Activated CD8-positive, alpha-beta T cell treated with anti-CD3 and anti-CD28 coated beads for 36 hours (primary cell): Measurements from ENCODE around the gene NR1I3. TPM values are rescaled to one million over a fixed set of nuclear protein-coding genes. Genes with fewer than 3 reads are reported as not detected.

ENCODE experiments used
- ATAC-seq: fragments of 200-7000 bp; cut with Tn5 transposase; one replicate; pipeline ENCODE4 v1.10.0; 2021; ENCODE audit warnings: mild to moderate bottlenecking, moderate library complexity
- CTCF ChIA-PET: fragments of 350-600 bp; sonication (Branson Sonifier 250); formaldehyde crosslinking; loops from one replicate; lab custom pipeline; 2021; ENCODE audit warnings: antibody characterized with exemption; lab: Charles Lee
- POLR2A ChIA-PET: fragments of 350-600 bp; sonication (Branson Sonifier 250); formaldehyde crosslinking; loops from one replicate; lab custom pipeline; 2021; ENCODE audit warnings: antibody characterized with exemption; lab: Charles Lee
- DNase-seq: peaks from one replicate; pipeline ENCODE4 v3.0.0-alpha.2; 2020
- H3K27ac Mint-ChIP-seq: one replicate; pipeline ENCODE4 v1.8.0; 2021; ENCODE audit warnings: mild to moderate bottlenecking, mixed read lengths
- H3K27me3 Mint-ChIP-seq: one replicate; pipeline ENCODE4 v1.8.0; 2021; ENCODE audit warnings: mixed read lengths
- H3K36me3 Mint-ChIP-seq: one replicate; pipeline ENCODE4 v1.8.0; 2021; ENCODE audit warnings: low read depth, mixed read lengths
- H3K4me1 Mint-ChIP-seq: one replicate; pipeline ENCODE4 v1.8.0; 2021; ENCODE audit warnings: low read depth, mixed read lengths
- H3K4me3 Mint-ChIP-seq: one replicate; pipeline ENCODE4 v1.8.0; 2021; ENCODE audit warnings: mild to moderate bottlenecking, moderate library complexity, mixed read lengths
- H3K9me3 Mint-ChIP-seq: one replicate; pipeline ENCODE4 v1.8.0; 2021; ENCODE audit warnings: mixed read lengths
- intact Hi-C: fragments of 100-400 bp; cut with micrococcal nuclease; formaldehyde crosslinking; loops from one replicate; pipeline ENCODE4 v1.10.0; 2022
- total RNA-seq, 2 experiments: library from RNA; stranded (reverse); gene quantifications; one replicate each; pipeline ENCODE4 v1.2.3, GENCODE V29; 2021
- TF ChIP-seq, protein P1 (sequence below): fragments of 200-600 bp; IDR thresholded peaks from one replicate; pipeline ENCODE4 v1.8.0; 2022; ENCODE audit warnings: antibody characterized with exemption, mild to moderate bottlenecking

NR1I3 gene
- total RNA-seq, 2 experiments from 2014 or later: not detected

GRCh38 chr1:161223805-161224694 is 14.0 kb downstream of the NR1I3 start:
- no peak for ATAC-seq
- peak overlapping the region; percentile 6 for H3K27ac Mint-ChIP-seq

DNA sequence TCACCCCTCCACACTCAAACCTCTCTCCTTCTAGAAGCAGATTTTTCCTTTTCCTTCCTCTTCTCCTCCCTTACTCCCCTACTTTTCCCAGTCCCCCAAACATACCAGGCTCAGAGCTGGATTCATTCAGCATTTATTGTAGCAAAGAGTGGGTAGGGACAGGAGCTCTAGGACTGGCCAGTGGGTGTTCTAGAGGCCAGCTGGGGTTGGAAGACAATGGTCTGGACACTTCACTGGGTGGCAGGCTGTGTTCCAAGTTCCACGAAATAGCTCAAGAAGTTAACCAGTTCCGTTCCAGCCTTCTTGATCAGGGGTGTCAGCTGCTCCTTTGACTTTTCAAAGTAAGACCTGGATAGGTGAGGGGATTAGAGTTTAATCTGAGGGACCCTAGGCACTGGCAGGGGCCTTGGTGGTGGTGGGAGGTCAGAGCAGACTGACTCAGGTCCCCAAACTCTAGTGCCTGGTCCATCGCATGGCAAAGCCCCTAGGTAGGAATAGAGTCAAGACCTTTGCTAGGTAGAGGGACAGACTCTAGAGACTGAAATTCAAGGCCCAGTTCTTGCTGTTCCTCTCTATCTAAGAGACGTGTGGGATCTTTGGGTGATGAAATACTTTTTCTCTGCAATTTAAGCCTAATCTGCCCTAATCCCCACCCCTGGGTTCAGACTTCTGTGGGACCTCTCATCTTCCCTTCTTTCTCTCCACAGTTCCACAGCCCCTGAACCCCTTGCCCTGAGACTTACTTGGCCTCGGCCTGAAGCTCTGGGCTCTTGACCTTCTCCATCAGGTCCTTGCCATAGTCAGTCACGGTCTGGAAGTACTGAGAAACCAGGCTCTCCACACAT is 15.6 kb downstream of the NR1I3 start:
- TF ChIP-seq, protein P1, sequence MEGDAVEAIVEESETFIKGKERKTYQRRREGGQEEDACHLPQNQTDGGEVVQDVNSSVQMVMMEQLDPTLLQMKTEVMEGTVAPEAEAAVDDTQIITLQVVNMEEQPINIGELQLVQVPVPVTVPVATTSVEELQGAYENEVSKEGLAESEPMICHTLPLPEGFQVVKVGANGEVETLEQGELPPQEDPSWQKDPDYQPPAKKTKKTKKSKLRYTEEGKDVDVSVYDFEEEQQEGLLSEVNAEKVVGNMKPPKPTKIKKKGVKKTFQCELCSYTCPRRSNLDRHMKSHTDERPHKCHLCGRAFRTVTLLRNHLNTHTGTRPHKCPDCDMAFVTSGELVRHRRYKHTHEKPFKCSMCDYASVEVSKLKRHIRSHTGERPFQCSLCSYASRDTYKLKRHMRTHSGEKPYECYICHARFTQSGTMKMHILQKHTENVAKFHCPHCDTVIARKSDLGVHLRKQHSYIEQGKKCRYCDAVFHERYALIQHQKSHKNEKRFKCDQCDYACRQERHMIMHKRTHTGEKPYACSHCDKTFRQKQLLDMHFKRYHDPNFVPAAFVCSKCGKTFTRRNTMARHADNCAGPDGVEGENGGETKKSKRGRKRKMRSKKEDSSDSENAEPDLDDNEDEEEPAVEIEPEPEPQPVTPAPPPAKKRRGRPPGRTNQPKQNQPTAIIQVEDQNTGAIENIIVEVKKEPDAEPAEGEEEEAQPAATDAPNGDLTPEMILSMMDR: no peak
- Mint-ChIP-seq H3K36me3 (peaks cover 1% of the 10 kb centered on the region), H3K9me3 (no peaks in the 10 kb centered on the region), H3K4me3 (no peak overlapping the region), H3K27ac (no peak overlapping the region), H3K27me3 (no peaks in the 10 kb centered on the region), H3K4me1 (peaks cover 53% of the 10 kb centered on the region)
- ATAC-seq (no peak), DNase-seq (no peak)
- CTCF ChIA-PET: interaction anchor here (0.7 to 15.8 kb wide), 6 partner anchors 17 to 160 kb away, joined by 3 to 306 read pairs (median 24); partner anchors contain the start of genes ADAMTS4, NDUFS2 and PPOX
- POLR2A ChIA-PET: interaction anchor here (0.7 to 9.4 kb wide), 5 partner anchors 9 to 130 kb away, joined by 3 to 82 read pairs (median 3); partner anchors contain the start of genes ADAMTS4 and NDUFS2
- intact Hi-C loops: no loop called here

More at GRCh38 chr1:161223805-161224694, 14.0 kb downstream of the NR1I3 start:
- no peak for DNase-seq
- Mint-ChIP-seq H3K9me3 (no peaks in the 10 kb centered on the region), H3K4me1 (peaks cover 43% of the 10 kb centered on the region), H3K27me3 (no peaks in the 10 kb centered on the region), H3K36me3 (peaks cover 11% of the 10 kb centered on the region), H3K4me3 (no peak overlapping the region)
- POLR2A ChIA-PET: interaction anchor here (0.6 to 9.4 kb wide), 6 partner anchors 8 to 143 kb away, joined by 3 to 82 read pairs (median 4); partner anchors contain the start of genes ADAMTS4 and NDUFS2
- CTCF ChIA-PET: interaction anchor here (0.7 to 15.8 kb wide), 9 partner anchors 8 to 168 kb away, joined by 3 to 306 read pairs (median 13); partner anchors contain the start of genes ADAMTS4, NDUFS2, NR1I3 and PPOX
- intact Hi-C loops: no loop called here
- TF ChIP-seq, protein P1: no peak

GRCh38 chr1:161220002-161220401 is 18.0 kb downstream of the NR1I3 start:
- Mint-ChIP-seq H3K4me1 (peaks cover 51% of the 10 kb centered on the region), H3K4me3 (no peak overlapping the region), H3K27ac (no peak overlapping the region), H3K36me3 (peaks cover 3% of the 10 kb centered on the region), H3K27me3 (no peaks in the 10 kb centered on the region), H3K9me3 (no peaks in the 10 kb centered on the region)
- intact Hi-C loops: no loop called here
- no peak for ATAC-seq
- ChIA-PET CTCF (interaction anchor here (1.0 to 15.8 kb wide), 6 partner anchors 14 to 162 kb away, joined by 3 to 306 read pairs (median 16); partner anchors contain the start of genes ADAMTS4 and NDUFS2), POLR2A (interaction anchor here (1.0 to 9.4 kb wide), 3 partner anchors 9 to 34 kb away, joined by 3 to 82 read pairs (median 4); partner anchors contain the start of genes ADAMTS4 and NDUFS2)
- DNase-seq: no peak
- TF ChIP-seq, protein P1: no peak

GRCh38 chr1:161219078-161219892 is 18.7 kb downstream of the NR1I3 start:
- TF ChIP-seq, protein P1: no peak
- no peaks in the 10 kb centered on the region for H3K27me3 Mint-ChIP-seq
- peak overlapping the region; percentile 76 for H3K27ac Mint-ChIP-seq
- H3K9me3 Mint-ChIP-seq: no peaks in the 10 kb centered on the region
- ChIA-PET POLR2A (interaction anchor here (0.6 to 9.4 kb wide), 5 partner anchors 8 to 33 kb away, joined by 3 to 82 read pairs (median 4); partner anchors contain the start of genes ADAMTS4 and NDUFS2), CTCF (interaction anchor here (0.9 to 15.8 kb wide), 7 partner anchors 8 to 163 kb away, joined by 3 to 306 read pairs (median 6); partner anchors contain the start of genes ADAMTS4 and NDUFS2)
- no peak overlapping the region for H3K4me3 Mint-ChIP-seq
- peaks cover 54% of the 10 kb centered on the region for H3K4me1 Mint-ChIP-seq
- no peak for DNase-seq
- intact Hi-C loops: no loop called here
- peaks cover 8% of the 10 kb centered on the region for H3K36me3 Mint-ChIP-seq
- no peak for ATAC-seq
